ENCODE results near the gene EME1. TPM values are rescaled to one million over a fixed set of nuclear protein-coding genes. Genes with fewer than 3 reads are reported as not detected.

The EME1 gene
- polyA plus RNA-seq, 1 of the 3 experiments (the other 2 are of a cell fraction), result 16.9 TPM

- WGBS (ENCODE audit: low lambda C conversion rate), result 41% methylated on average over 11 of the region's 11 CpGs
- DNase-seq, result peak; percentile 90
- no peaks in the 10 kb centered on the region for H4K20me1 ChIP-seq (ENCODE audit: insufficient read depth)
- no peak overlapping the region for H2AFZ ChIP-seq (ENCODE audit: low read depth)
- H3K9ac ChIP-seq, result no peak overlapping the region
- no peaks in the 10 kb centered on the region for H3K9me2 ChIP-seq
- ChIA-PET CTCF (interaction anchor here (0.6 to 4.0 kb wide), 52 partner anchors 8 to 269 kb away, joined by 3 to 56 read pairs (median 5); partner anchors contain the start of genes ACSF2, CHAD, EME1 and LRRC59), POLR2A (interaction anchor here (1.1 to 3.2 kb wide), 5 partner anchors 10 to 117 kb away, joined by 4 to 18 read pairs (median 5); partner anchors contain the start of gene XYLT2)
- H3K36me3 ChIP-seq (replicated peaks in 1 of 2; ENCODE audit: control insufficient read depth in 1 of 2, insufficient read depth in 2 of 2, low read length in 1 of 2), result peaks cover 20 to 55% of the 10 kb centered on the region in 2 experiments
- H3K27me3 ChIP-seq (ENCODE audit: insufficient read depth), result no peaks in the 10 kb centered on the region
- H3K4me3 ChIP-seq (ENCODE audit: low read depth in 2 of 2, low read length in 1 of 2), result no peak overlapping the region; a peak in 1 of 4 replicates
- no peaks in the 10 kb centered on the region for H3K9me3 ChIP-seq
- TF ChIP-seq YY1 (IDR thresholded peaks at IDR 0.05; ENCODE audit: low read depth) (no peak), RAD21 (IDR thresholded peaks at IDR 0.05; ENCODE audit: low read length) (peak; percentile 66), MXI1 (IDR thresholded peaks at IDR 0.05; ENCODE audit: low read depth, low read length) (peak; percentile 75; the same call in 1 of the 2 replicates), CTCF (IDR thresholded peaks at IDR 0.05) (peak; percentile 92), TAF1 (IDR thresholded peaks at IDR 0.05; ENCODE audit: borderline replicate concordance, low read depth, low read length) (no peak), SMC3 (IDR thresholded peaks at IDR 0.05; ENCODE audit: low read depth, low read length) (peak; percentile 60), TCF12 (IDR thresholded peaks at IDR 0.05) (no peak), MAX (IDR thresholded peaks at IDR 0.05; ENCODE audit: low read depth) (peak; percentile 68)
- H3K79me2 ChIP-seq (ENCODE audit: insufficient read depth), result no peaks in the 10 kb centered on the region
- H3K4me1 ChIP-seq (ENCODE audit: control insufficient read depth in 1 of 2, insufficient read depth in 2 of 2, low read depth in 1 of 2, low read length in 1 of 2), result peaks cover 9 to 25% of the 10 kb centered on the region in 2 experiments; a peak in 2 of 4 replicates
- no peak overlapping the region for H3K4me2 ChIP-seq
- H3K27ac ChIP-seq (ENCODE audit: low read depth in 2 of 2, low read length in 1 of 2), result peak overlapping the region in 1 of 2 experiments; percentile 59; a peak in 2 of 4 replicates
- H3F3A ChIP-seq (replicated peaks; ENCODE audit: insufficient read depth), result peaks cover 21% of the 10 kb centered on the region
These were observed 11.2 kb upstream of the EME1 start for GRCh38 chr17:50361561-50362480.

GRCh38 chr17:50362661-50363060, 10.4 kb upstream of the EME1 start:
- TF ChIP-seq NFIC (IDR thresholded peaks at IDR 0.05; ENCODE audit: borderline replicate concordance) (no peak), RCOR1 (IDR thresholded peaks at IDR 0.05; ENCODE audit: low read length) (no peak; the same call in 1 of the 2 replicates), GABPA (IDR thresholded peaks at IDR 0.05; ENCODE audit: low read depth) (no peak), SIN3A (IDR thresholded peaks at IDR 0.05; ENCODE audit: borderline replicate concordance, low read depth, low read length) (no peak), PBX3 (IDR thresholded peaks at IDR 0.05) (no peak), SMC3 (IDR thresholded peaks at IDR 0.05; ENCODE audit: low read depth, low read length) (no peak), EZH2phosphoT487 (IDR thresholded peaks at IDR 0.05; ENCODE audit: borderline replicate concordance, low read depth) (no peak)
- POLR2A ChIA-PET, result interaction anchor here (1.1 to 3.2 kb wide), 5 partner anchors 9 to 117 kb away, joined by 4 to 18 read pairs (median 5); partner anchors contain the start of gene XYLT2
- H3K36me3 ChIP-seq (replicated peaks in 1 of 2; ENCODE audit: control insufficient read depth in 1 of 2, insufficient read depth in 2 of 2, low read length in 1 of 2), result peaks cover 18 to 59% of the 10 kb centered on the region in 2 experiments

More at GRCh38 chr17:50362661-50363060, 10.4 kb upstream of the EME1 start:
- H3K79me2 ChIP-seq (ENCODE audit: insufficient read depth), result no peaks in the 10 kb centered on the region
- no peaks in the 10 kb centered on the region for H3K27me3 ChIP-seq (ENCODE audit: insufficient read depth)
- peaks cover 21% of the 10 kb centered on the region for H3F3A ChIP-seq (replicated peaks; ENCODE audit: insufficient read depth)
- no peak overlapping the region for H3K4me3 ChIP-seq (ENCODE audit: low read depth in 2 of 2, low read length in 1 of 2)
- WGBS (ENCODE audit: low lambda C conversion rate), result 88% methylated on average over 7 of the region's 7 CpGs
- H3K9ac ChIP-seq, result no peak overlapping the region
- CTCF ChIA-PET, result interaction anchor here (0.7 to 4.0 kb wide), 43 partner anchors 9 to 201 kb away, joined by 3 to 56 read pairs (median 6); partner anchors contain the start of genes ACSF2, CHAD, EME1 and LRRC59
- H3K9me3 ChIP-seq, result no peaks in the 10 kb centered on the region
- peaks cover 9 to 25% of the 10 kb centered on the region in 2 experiments; a peak in 2 of 4 replicates for H3K4me1 ChIP-seq (ENCODE audit: control insufficient read depth in 1 of 2, insufficient read depth in 2 of 2, low read depth in 1 of 2, low read length in 1 of 2)
- no peak for DNase-seq
- H2AFZ ChIP-seq (ENCODE audit: low read depth), result no peak overlapping the region
- H3K9me2 ChIP-seq, result no peaks in the 10 kb centered on the region
- no peaks in the 10 kb centered on the region for H4K20me1 ChIP-seq (ENCODE audit: insufficient read depth)
- no peak overlapping the region for H3K4me2 ChIP-seq
- H3K27ac ChIP-seq (ENCODE audit: low read depth in 2 of 2, low read length in 1 of 2), result no peak overlapping the region
